Lower lobe of right lung (tissue), 2 donors: Measurements from ENCODE around the gene PCGF6. TPM values are rescaled to one million over a fixed set of nuclear protein-coding genes. Genes with fewer than 3 reads are reported as not detected.
A peak's percentile ranks its signal among the peaks of the same experiment; 100 is the strongest.

ENCODE experiments used
- ATAC-seq, 2 donors: fragments of 200-7000 bp; cut with Tn5 transposase; one replicate each; pipeline ENCODE4 v1.9.1; 2020 to 2022; ENCODE audit warnings: mild to moderate bottlenecking in 2 of 2, moderate library complexity in 2 of 2
- DNase-seq: peaks from one replicate; pipeline ENCODE4 v3.0.0-alpha.2; 2020
- H3K27ac ChIP-seq: fragments of 200-600 bp; one replicate; pipeline ENCODE4 v1.8.0; 2022
- H3K27me3 ChIP-seq: fragments of 200-600 bp; one replicate; pipeline ENCODE4 v1.8.0; 2022; ENCODE audit warnings: low read depth
- H3K36me3 ChIP-seq: fragments of 200-600 bp; one replicate; pipeline ENCODE4 v1.8.0; 2022; ENCODE audit warnings: mild to moderate bottlenecking
- H3K4me1 ChIP-seq: fragments of 200-600 bp; one replicate; pipeline ENCODE4 v1.8.0; 2022
- H3K4me3 ChIP-seq: fragments of 200-600 bp; one replicate; pipeline ENCODE4 v1.8.0; 2022; ENCODE audit warnings: mild to moderate bottlenecking
- H3K9me3 ChIP-seq: fragments of 200-600 bp; one replicate; pipeline ENCODE4 v1.8.0; 2022
- CTCF ChIP-seq: fragments of 200-600 bp; IDR thresholded peaks from one replicate; pipeline ENCODE4 v1.8.0; 2022; ENCODE audit warnings: antibody characterized with exemption, mild to moderate bottlenecking
- intact Hi-C: fragments of 100-400 bp; cut with DNase I; formaldehyde crosslinking; loops from one replicate; pipeline ENCODE4 v1.11.0; 2022
- total RNA-seq: library from RNA; stranded (reverse); fragmentation: NEBNext Ultra II Directional; extraction: Animal tissue kit (Norgen Biotek cat#: 25700); gene quantifications from one replicate; pipeline ENCODE4 v1.2.1, GENCODE V29; 2021
- donor health status: DM: no; HTN: yes; CAD: no; lungs with severe emphysema.

PCGF6 gene
- total RNA-seq, 1 donor from 2014 or later: 6.6 TPM

DNA sequence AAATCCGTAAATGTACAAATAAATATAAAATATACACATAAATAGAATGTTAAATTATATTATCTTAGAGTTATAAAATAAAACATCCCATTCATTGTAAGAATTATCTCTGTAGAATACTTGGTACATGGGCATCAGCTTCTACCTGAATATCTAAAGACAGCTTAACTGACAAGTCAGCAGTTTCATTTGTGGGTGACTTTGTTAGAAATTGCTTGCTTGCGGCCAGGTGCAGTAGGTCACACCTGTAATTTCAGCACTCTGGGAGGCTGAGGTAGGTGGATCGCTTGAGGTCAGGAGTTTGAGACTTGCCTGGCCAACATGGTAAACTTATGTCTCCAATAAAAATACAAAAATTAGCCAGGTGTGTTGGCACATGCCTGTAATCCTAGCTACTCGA is 14.6 kb downstream of the PCGF6 start:
- no peak for ATAC-seq

GRCh38 chr10:103334567-103334966 is 16.4 kb downstream of the PCGF6 start:
- ATAC-seq: no peak
- no peak for DNase-seq
- no peak overlapping the region for H3K4me3 ChIP-seq
- intact Hi-C loops: no loop called here
- no peak overlapping the region for H3K27ac ChIP-seq
- H3K36me3 ChIP-seq: peaks cover 60% of the 10 kb centered on the region
- no peak for TF ChIP-seq CTCF
- H3K27me3 ChIP-seq: no peaks in the 10 kb centered on the region
- H3K4me1 ChIP-seq: no peaks in the 10 kb centered on the region
- H3K9me3 ChIP-seq: no peaks in the 10 kb centered on the region

More for the DNA sequence above, 14.6 kb downstream of the PCGF6 start:
- intact Hi-C loops: no loop called here
- H3K4me1 ChIP-seq: no peaks in the 10 kb centered on the region
- no peak for DNase-seq
- no peaks in the 10 kb centered on the region for H3K27me3 ChIP-seq
- TF ChIP-seq CTCF: no peak
- H3K36me3 ChIP-seq: peaks cover 53% of the 10 kb centered on the region
- H3K9me3 ChIP-seq: no peaks in the 10 kb centered on the region
- no peak overlapping the region for H3K27ac ChIP-seq
- no peak overlapping the region for H3K4me3 ChIP-seq

DNA sequence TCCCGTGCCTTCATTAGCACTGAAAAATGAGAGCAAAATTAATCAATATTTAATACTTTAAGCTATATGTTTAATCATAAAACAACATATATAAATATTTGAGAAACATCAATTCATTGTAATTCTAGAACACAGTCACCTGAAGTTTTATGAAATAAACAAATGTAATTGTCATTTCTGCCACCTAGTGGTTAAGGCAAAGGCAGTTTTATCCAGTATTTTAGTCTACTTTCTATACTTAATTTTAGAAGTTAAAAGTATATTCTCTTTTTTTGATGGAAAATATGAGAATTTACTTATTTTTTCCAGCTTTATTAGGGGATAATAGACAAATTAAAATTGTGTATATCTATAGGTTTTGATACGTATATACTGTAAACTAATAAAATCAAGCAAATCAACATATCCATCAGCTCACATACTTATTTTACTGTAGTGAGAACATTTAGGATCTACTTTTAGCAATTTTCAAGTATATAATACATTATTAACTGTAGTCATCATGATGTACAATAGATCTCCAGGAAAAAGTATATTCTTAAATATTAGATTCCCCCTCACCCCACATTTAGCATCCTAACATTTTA is 16.9 kb downstream of the PCGF6 start:
- DNase-seq (no peak), ATAC-seq (no peak)
- Histone ChIP-seq H3K4me1 (no peaks in the 10 kb centered on the region), H3K27me3 (no peaks in the 10 kb centered on the region), H3K27ac (no peak overlapping the region), H3K4me3 (no peak overlapping the region), H3K36me3 (peaks cover 60% of the 10 kb centered on the region), H3K9me3 (no peaks in the 10 kb centered on the region)
- TF ChIP-seq CTCF: peak; percentile 58
- intact Hi-C loops: no loop called here

DNA sequence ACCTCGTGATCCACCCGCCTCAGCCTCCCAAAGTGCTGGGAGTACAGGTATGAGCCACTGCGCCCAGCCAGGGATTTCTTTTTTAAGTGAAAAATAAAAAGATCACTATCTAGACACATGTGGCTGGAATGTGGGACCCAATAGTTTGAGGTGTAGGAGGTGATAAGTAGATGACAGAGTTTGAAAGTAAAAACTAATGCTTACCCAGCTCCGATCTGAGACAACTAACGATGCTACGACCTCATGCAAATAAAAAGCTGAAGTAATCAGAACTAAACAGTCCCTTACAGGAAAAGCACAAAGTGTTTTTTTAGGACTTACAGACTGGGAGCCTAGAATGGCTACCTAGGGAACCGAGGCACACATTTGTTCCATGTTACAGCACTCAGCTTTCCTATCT is 23.0 kb downstream of the PCGF6 start:
- H3K4me3 ChIP-seq: no peak overlapping the region
- H3K4me1 ChIP-seq: no peaks in the 10 kb centered on the region
- H3K36me3 ChIP-seq: peaks cover 81% of the 10 kb centered on the region
- H3K27me3 ChIP-seq: no peaks in the 10 kb centered on the region
- no peaks in the 10 kb centered on the region for H3K9me3 ChIP-seq
- intact Hi-C loops: no loop called here
- no peak for TF ChIP-seq CTCF
- ATAC-seq (no peak), DNase-seq (no peak)
- no peak overlapping the region for H3K27ac ChIP-seq

GRCh38 chr10:103316087-103316486 is 34.9 kb downstream of the PCGF6 start:
- no peak for TF ChIP-seq CTCF
- Histone ChIP-seq H3K27ac (no peak overlapping the region), H3K4me1 (no peaks in the 10 kb centered on the region), H3K27me3 (no peaks in the 10 kb centered on the region), H3K9me3 (no peaks in the 10 kb centered on the region), H3K4me3 (no peak overlapping the region), H3K36me3 (peaks cover 61% of the 10 kb centered on the region)
- intact Hi-C loops: no loop called here
- ATAC-seq (no peak), DNase-seq (no peak)
